Measurements from ENCODE around the gene CBARP. TPM values are rescaled to one million over a fixed set of nuclear protein-coding genes. Genes with fewer than 3 reads are reported as not detected.

CBARP gene
- total RNA-seq, 1 donor: 0.27 TPM

DNA sequence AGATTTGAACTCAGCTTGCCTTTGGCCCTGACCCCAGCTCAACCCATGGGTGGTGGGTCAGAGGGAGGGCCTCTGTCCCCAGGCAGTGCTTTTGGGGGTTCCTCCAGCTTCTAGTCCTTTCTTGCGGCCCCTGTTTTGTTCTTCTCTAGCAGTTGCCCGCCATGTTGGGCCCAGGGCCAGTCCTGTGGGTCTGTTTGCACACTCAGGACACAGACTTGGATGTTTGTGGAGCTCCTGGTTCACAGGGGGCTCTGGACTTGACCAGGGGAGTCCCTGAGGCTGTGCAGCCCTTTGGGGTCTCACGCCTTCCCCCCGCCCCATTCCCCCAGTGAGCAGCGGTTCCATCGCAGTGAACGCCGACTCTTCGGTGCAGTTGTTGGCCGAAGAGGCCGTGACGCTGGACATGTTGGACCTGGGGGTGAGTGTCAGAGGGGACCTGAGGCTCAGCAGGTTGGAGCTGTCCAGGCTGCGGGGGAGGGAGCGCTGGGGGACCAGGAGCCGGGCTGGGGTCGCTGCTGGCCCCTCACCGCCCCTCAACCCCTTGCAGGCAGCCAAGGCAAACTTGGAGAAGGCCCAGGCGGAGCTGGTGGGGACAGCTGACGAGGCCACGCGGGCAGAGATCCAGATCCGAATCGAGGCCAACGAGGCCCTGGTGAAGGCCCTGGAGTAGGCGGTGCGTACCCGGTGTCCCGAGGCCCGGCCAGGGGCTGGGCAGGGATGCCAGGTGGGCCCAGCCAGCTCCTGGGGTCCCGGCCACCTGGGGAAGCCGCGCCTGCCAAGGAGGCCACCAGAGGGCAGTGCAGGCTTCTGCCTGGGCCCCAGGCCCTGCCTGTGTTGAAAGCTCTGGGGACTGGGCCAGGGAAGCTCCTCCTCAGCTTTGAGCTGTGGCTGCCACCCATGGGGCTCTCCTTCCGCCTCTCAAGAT is 6.2 kb upstream of the CBARP start:
- DNase-seq (ENCODE audit: low read depth in 2 of 3, low spot score in 2 of 3): peak in 2 of 3 donors; percentile 84 to 89

DNA sequence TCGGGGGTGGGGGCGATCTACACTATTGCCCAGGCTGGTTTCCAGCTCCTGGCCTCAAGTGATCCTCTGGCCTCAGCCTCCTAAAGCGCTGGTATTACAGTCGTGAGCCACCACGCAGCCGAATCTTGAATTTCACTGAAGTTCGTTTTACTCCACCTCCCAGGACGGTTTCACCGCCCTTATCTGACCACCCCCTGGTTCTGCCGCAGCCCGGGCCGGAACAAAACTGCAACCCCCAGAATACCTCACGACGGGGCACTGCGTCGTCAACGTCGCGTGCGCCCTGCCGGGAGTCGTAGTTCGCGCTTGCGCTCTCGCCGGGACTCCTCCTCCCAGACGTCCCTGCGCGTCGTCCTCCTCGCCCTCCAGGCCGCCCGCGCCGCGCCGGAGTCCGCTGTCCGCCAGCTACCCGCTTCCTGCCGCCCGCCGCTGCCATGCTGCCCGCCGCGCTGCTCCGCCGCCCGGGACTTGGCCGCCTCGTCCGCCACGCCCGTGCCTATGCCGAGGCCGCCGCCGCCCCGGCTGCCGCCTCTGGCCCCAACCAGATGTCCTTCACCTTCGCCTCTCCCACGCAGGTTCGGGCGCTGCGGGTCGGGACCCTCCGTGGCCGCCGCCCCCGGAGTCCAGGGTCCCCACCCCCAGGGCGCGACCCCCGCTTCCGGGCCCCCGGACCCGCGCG is 3.8 kb upstream of the CBARP start, which contains the start of gene ATP5F1D:
ATP5F1D (plus strand) TSS at position 335 of the 679 bp plus-strand sequence; CDS start at position 435, 100 bp downstream.
- peak; percentile 80 to 92 (median 92) for DNase-seq (ENCODE audit: low read depth in 2 of 3, low spot score in 2 of 3)

DNA sequence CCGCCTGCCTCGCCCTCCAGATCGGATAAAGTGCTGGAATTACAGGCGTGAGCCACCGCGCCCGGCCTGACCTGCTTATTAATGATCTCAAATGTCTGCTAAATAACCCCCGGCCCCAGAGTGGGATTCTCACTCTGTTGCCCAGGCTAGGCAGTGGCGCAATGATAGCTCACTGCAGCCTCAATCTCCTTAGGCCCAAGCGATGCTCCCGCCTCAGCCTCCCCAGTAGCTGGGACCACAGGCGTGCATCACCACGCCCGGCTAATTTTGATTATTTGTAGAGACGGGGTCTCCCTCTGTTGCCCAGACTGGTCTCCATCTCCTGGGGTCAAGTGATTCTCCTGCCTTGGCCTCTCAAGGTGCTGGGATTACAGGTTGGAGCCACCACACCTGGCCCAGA is 3.1 kb upstream of the CBARP start:
- DNase-seq (ENCODE audit: low read depth in 2 of 3, low spot score in 2 of 3): no peak

DNA sequence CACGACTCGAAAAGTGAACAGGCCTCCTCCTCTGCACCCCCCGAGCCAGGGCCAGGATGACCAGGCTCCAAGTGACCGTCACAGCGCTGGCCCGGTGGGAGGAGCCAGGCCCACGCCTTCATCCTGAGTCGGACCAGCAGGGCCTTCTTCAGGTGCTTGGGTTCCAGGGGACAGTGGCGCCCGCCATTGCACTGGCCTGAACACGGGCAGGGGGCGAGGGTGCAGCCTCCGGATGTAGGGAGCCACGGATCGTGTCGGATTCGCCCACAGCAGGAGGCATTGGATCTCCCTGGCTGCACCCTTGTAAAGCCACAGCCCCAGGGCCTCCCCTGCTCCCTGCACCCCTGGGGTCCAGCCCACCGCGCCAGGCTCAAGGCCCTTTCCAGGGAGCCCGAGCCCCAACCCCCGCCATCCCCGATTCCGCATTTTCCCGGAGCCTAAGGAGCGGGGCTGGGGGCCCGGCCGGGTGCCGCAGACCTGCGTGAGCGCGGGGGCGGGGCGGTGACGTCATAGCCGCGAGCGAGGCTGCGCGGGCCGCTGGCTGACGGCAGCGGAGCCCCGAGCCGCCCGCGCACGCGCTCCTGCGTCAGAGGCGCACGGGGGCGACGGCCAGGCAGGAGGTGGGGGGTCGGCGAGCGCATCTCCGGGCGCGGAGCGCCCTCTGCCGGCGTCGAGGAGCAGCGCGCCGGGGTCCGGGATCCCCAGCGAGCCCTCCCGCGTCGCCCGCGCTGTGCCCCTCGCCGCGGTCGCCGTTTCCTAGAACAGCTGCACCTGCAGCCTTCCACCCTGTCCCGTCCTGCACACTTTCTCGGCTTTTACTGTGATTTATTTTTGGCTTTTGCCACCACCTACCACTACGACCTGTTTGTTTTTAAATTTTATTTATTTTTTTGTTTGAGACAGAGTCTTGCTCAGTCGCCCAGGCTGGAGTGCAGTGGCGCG is 2.3 kb upstream of the CBARP start:
- DNase-seq (ENCODE audit: low read depth in 2 of 3, low spot score in 2 of 3): peak; percentile 92 to 93 (median 92)

DNA sequence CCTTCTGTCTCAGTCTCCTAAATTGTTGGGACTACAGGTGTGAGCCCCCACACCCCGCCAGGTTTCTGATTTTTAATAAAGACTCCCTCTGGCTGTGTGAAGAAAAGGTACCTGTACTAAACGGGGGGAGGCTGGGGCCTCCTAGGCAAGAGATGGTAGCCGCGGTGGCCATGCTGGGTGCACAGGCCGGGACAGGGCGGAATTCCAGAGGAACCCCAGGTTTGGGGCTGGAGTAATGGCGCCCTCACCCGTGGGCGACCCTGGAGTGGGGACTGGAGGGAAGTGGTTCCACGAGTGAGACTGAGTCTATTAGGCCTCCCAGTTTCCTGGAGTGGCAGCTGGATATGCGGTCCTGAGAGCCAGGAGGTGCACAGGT is 1.6 kb upstream of the CBARP start:
- DNase-seq (ENCODE audit: low read depth in 2 of 3, low spot score in 2 of 3): no peak

DNA sequence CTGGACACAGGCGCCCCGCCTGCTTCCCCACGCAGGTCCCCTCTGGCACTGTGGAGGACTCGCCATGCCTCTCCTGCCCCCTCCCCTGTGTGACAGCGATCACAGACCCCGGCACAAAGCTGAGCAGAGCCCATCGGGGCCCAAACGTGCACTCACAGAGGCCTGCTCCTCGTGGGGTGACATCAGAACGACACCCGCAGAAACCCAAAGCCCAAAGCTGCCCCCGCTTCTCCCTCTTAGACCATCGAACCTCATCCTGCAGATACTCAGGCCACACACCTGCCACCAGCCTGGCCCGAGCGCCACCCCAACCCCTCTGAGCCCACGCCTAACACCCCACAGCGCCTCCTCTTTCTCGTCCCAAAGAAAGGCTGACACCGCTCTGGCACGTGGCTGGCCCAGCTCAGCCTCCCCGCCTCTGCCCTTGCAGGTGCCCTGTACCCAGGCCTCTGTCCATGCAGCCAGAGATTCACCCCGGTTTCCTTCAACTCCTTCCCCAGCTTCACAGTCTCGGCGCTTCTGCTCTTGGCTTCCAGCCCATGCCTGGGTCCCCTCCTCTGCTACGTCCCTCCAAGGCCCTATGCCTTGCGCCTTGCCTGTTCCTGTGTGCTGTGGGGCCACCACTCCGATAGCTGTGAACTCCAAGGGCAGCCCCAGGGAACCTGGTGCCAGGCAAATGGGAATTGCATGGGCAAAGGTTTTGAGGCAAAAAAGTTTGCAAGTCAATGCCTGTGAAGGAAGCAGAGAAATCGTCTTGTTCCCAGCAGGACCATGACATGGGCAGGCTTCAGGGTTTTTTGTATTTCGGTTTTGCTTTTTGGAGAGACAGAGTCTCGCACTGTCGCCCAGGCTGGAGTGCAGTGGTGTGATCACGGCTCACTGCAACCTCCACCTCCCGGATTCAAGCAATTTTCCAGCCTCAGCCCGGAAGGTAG is 831 bp upstream of the CBARP start:
- no peak for DNase-seq (ENCODE audit: low read depth in 2 of 3, low spot score in 2 of 3)

DNA sequence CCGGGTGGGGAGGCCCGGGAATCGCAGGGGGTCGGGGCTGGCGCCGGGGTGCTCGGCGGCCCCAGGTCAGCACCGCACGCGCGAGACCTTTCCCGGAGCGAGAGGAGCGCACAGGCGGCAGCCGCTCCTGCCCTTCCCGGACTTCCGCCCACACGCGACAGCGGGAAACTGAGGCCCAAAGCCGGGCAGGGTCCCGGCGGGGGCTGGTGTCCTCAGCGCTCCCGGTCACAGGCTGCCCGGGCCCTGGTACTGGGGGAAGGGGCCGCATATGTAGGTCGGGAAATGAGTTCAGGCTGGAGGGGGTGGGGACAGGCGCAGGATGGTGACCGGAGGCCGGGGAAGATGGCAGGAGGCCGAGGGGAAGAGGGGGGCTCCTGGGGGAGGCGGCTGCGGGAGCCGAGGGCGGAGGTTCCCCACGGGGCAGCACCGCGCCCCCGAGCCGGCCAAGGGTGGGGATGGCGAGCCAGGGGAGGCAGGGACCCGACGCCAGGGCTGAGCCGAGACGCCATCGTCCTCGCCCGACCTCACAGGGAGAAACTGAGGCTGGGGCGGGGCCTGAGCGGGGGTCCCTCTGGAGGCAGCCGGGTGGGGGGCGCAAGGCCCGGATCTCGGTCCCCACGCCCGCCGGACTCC is 662 bp downstream of the CBARP start:
- no peak for DNase-seq (ENCODE audit: low read depth in 2 of 3, low spot score in 2 of 3)

DNA sequence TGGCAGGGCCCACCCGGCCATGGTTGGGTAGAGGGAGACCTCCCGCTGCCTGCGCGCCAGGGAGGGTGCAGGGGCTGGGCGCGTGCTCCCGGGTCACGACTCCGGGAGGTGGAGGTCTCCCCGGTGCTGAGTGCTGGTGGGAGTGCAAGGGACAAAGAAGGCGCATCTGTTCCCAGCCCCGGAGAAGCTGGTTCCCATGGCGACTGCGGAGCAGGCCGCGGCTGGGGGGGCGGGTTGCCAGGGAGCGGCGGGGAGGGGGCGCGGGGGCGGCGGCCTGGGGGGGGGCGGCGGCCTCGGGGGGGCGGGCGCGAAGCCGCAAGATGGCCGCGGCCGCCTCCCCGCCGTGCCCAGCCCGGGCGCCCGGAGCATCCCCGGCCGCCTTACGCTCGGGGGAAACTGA is 1.2 kb downstream of the CBARP start:
- DNase-seq (ENCODE audit: low read depth in 2 of 3, low spot score in 2 of 3): no peak

DNA sequence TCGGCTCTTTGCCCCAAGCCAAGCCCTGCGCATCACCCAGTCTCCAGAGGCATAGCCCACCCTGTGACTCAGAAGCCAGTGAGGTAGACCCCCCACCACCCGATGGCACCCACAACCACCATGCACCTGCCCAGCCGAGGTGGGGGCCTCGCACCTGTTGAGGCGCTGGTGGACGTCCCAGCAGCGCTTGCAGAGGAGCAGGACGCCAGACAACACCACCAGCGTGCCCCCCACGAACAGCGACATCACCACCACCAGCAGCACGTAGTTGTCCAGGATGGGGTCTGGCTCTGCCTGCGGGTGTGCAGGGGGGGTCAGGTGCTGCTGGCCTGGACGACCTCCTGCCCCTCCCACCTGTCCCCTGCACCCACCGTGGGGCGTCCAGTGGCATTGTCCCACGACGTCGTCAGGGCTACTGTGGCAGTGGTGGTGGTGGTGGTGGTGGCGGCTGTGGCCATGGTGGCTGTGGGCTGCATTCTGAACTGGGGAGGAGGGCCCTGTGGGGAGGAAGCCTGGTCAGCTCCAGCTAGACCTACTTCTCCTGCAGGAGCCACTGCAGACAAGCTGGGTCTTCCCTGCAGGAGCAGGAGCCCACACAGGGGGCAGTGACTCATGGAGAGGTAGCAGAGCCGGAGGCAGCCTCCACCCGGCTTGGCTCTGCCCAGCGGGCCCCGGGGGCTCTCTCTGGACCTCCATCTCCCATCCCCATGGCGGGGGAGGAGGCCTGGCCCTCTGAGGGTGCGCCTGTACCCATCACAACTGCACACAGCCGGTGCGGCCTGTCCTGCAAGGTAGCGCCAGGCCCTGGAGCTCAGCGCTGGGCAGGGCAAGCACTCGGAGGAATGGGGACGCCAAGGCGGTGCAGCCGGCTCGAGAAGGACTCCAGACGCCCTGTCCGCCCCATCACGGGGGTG is 1.9 kb downstream of the CBARP start:
- no peak for DNase-seq (ENCODE audit: low read depth in 2 of 3, low spot score in 2 of 3)

DNA sequence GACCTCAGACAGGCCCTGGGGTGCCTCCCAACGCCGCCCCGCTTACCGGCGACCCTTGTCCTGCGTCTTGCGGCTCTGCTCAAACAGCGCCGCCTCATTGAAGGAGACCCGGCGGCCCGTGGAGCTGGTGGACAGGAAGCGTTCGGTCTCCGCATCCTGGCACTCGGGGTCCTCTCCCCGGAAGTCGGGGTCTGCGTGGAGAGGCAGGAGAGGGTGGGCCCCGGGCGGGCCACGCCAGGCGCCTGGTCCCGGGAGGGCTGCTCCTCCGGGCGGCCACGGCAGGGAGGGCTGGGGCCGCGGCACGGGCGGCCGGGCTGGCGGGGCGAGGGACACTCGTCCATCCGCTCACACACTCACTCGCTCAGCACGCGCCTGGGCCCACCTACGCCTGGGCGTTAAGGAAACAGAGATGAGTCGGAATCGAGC is 2.8 kb downstream of the CBARP start:
- no peak for DNase-seq (ENCODE audit: low read depth in 2 of 3, low spot score in 2 of 3)

DNA sequence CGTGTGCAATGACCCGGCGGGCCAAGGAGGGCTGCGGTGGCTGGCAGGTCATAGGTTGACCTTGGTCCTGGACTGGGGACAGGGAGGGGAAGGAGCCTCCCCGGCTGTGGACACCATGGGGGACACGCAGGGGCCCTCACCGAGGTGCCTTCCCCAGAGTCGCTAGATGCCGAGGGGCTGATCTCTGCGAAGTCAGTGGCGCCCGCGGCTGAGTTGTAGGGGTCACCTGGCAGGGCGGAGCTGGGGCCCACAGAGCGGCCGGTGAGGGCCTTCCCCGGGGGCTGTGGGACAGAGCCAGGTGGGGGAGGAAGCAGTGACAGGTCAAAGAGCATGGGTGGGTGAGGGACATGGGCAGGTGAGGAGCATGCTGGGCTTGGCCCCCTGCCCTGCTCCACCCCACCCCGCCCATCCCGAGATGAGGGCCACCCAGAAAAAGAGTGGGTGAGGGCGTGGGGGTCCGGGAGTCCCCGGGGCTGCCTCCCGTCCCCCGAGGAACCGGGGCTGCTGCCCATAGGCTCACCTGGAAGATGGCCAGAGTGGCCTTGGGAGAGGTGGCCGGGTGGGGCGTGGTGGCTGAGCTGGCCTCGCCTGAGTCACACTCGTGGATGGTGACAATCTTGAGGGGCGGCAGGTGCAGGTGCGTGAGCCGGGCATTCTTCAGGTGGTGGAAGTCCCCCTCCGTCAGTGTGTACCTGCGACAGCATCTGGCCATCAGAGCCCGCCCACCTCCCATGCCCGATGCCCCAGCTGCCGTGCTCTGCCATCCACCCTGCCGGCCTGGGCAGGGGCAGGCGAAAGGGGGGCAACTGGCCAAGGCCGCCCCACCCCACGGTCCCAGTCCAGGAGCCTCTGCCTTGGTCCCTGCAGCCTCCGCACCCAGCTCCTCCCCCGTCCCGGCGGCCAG is 3.5 kb downstream of the CBARP start:
- no peak for DNase-seq (ENCODE audit: low read depth in 2 of 3, low spot score in 2 of 3)

DNA sequence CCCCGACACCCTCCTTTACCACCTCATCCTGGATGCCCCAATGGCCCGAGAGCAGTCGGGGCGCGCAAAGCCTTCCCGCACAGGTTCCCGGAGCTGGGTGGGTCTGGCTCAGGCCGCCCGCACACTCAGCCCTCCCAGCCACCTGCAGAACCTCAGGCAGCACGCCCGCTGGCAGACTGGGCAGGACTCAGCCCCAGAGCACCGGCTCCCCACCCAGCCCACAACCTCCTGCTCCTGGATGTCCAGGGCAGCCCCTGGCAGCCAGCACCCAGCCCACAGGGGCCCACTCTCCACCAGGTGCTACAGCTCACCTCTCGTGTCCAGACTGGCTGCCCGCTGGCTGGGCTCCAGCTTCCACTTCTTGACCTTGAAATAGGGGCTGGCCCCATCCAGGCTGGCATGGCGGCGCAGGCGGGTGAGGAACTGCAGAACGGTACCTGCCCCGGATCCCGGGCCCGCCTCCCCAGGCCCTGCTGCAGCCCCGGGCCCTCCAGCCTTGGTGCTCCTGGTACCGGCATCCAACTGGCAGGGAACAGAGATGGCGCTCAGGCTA is 4.6 kb downstream of the CBARP start:
- no peak for DNase-seq (ENCODE audit: low read depth in 2 of 3, low spot score in 2 of 3)

DNA sequence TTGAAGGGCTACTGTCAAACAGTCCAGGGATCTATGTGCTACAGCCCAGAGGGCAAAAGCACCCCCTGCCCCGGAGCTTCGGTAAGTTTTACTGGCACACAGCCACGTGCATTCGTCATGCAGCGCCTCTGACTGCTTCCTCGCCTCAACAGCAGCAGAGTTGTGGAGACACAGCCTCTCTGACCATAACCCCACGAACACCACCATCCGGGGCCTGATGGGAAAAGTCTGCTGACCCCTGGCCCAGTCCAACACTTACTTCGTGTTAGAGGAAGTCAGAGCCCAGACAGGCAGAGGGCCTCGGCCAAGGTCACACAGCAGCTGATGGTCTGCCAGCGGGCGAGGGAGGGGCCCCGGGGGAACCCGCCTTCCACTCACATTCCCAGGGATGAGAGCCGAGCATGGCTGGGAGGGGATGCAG is 5.1 kb downstream of the CBARP start:
- DNase-seq (ENCODE audit: low read depth in 2 of 3, low spot score in 2 of 3): peak in 1 of 3 donors; percentile 50

DNA sequence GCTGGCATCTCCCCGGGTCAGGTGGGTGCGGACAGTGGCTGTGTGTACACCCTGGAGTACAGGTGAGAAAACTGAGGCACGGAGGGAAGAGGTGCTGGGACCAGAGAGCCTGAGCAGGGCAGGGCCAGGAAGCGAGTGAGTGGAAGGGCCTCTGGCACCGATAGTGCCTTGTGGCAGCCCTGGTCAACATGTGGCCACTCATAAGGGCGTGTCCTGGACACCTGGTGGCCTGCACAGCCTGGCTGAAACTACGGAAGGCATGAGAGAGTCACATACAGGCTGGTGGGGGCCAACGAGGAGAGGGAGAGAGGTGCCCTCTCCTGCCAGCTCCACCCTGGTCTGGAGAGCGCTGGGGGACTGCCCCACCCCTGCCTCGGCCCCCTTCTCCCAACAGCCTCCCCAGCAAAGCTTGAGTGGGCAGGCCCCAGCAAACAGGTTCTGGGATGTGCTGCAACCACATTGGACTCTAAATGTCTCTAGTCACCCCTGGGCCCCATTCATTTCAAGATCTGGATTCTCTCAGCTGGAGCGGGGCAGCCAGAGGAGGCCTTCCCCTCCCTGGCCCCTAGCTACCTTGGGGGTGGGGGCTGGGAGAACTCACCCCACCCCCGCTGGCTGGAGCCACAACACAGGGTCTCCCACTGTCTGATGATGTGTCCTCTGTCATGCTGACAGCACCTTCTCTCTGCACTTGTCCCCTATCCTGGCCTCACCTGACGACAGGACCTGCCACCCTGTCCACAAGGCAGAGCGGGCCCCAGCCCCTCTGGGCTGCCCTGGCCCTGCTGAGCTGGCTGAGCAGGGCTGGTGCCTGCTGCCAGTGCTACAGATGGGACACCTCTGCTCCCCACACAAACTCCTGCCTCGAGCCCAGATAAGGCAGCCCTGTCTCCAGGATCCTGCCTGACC is 5.8 kb downstream of the CBARP start:
- DNase-seq (ENCODE audit: low read depth in 2 of 3, low spot score in 2 of 3): no peak

DNA sequence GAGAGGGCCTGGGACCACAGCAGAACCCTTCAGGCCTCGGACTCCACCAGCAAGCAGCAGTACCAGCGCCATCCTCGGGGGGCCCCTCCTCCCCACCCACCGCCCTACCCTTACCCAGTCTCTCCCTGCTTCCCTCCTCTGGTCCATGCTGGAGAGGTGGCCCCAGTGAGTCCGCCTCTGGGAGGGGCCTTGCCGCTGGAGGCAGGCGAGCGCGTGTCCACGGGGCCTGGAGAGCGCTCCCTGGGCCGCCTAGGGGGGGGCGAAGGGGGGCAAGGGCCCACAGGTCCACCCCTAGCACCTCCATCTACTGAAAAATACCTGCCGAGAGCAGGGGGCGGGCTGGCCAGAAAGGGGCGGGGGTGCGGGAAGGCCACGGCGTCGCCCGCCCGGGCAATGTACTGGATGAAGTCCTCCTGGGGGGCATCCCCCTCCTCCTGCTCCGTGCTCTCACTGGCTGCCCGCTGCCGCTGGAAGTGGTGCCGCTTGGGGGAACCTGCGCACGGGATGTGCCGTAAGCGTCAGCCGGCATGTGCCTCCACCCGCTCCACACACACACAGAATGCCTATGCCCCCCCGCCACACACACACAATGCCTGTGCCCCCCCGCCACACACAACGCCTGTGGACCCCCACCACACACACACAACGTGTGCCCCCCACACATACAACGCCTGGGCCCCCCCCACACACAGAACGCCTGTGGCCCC is 6.9 kb downstream of the CBARP start:
- DNase-seq (ENCODE audit: low read depth in 2 of 3, low spot score in 2 of 3): no peak
